PC-3 (cell line): ENCODE results near the gene FOXL2NB.

Source experiments
- CTCF ChIP-seq: fragments of 300-600 bp; sonication (generic); conservative IDR thresholded peaks from 2 replicates; pipeline ENCODE4 v1.5.1; 2017; ENCODE audit warnings: antibody characterized with exemption, low read depth, mild to moderate bottlenecking, low read length
- EZH2phosphoT487 ChIP-seq: fragments of 300-600 bp; sonication (generic); IDR thresholded peaks from 2 replicates; pipeline ENCODE4 v1.6.1; 2018; ENCODE audit warnings: mild to moderate bottlenecking, antibody characterized with exemption, low read length, borderline replicate concordance

- no peak for TF ChIP-seq CTCF
- no peak for TF ChIP-seq EZH2phosphoT487
Observed at GRCh38 chr3:138914870-138915502, 32.0 kb upstream of the FOXL2NB start.
